Peyer's patch (tissue), 4 donors: ENCODE results near the gene ACY1.

Experiments used
- CTCF ChIP-seq, 6 experiments: fragments of 450-650 bp in 4 of 6; fragments of 200-600 bp in 2 of 6; sonication (generic) in 1 of 6; IDR thresholded peaks; one replicate each; pipeline ENCODE4 v1.5.1; 2017 to 2019; ENCODE audit warnings: antibody characterized with exemption in 6 of 6, mild to moderate bottlenecking in 3 of 6, moderate library complexity in 1 of 6
- POLR2A ChIP-seq, 2 donors: fragments of 450-650 bp; IDR thresholded peaks; one replicate each; pipeline ENCODE4 v1.5.1; 2017; ENCODE audit warnings: antibody characterized with exemption in 2 of 2, mild to moderate bottlenecking in 2 of 2, moderate library complexity in 2 of 2

- TF ChIP-seq CTCF (IDR thresholded peaks at IDR 0.05) (no peak), POLR2A (IDR thresholded peaks at IDR 0.05) (no peak)
These were observed 5.2 kb downstream of the ACY1 start for GRCh38 chr3:51988286-51989146.
